Skeletal muscle tissue (tissue), 4 donors: Measurements from ENCODE around the gene ZNF385D. TPM values are rescaled to one million over a fixed set of nuclear protein-coding genes. Genes with fewer than 3 reads are reported as not detected.

Experiments
- H3K27ac ChIP-seq: one replicate; pipeline ENCODE4 v1.7.0; 2013; ENCODE audit warnings: mild to moderate bottlenecking, low read depth, low read length, inconsistent platforms
- H3K27me3 ChIP-seq, 3 donors: one replicate each; pipeline ENCODE4 v1.7.0; 2013; ENCODE audit warnings: low read length in 3 of 3; ENCODE audit not compliant: control insufficient read depth in 3 of 3, insufficient read depth in 3 of 3
- H3K36me3 ChIP-seq, 3 donors: one replicate each; pipeline ENCODE4 v1.7.0; 2013; ENCODE audit warnings: low read length in 3 of 3; ENCODE audit not compliant: control insufficient read depth in 3 of 3, insufficient read depth in 3 of 3
- H3K4me1 ChIP-seq, 3 donors: one replicate each; pipeline ENCODE4 v1.7.0; 2013; ENCODE audit warnings: low read length in 3 of 3, mild to moderate bottlenecking in 3 of 3; ENCODE audit not compliant: control insufficient read depth in 3 of 3, insufficient read depth in 3 of 3
- H3K4me3 ChIP-seq, 3 donors: one replicate each; pipeline ENCODE4 v1.7.0; 2013; ENCODE audit warnings: low read length in 3 of 3
- H3K9ac ChIP-seq, 3 donors: one replicate each; pipeline ENCODE4 v1.7.0; 2013; ENCODE audit warnings: low read length in 3 of 3, mild to moderate bottlenecking in 3 of 3, moderate library complexity in 2 of 3, low read depth in 1 of 3
- H3K9me3 ChIP-seq, 3 donors: one replicate each; pipeline ENCODE4 v1.7.0; 2013; ENCODE audit warnings: low read length in 3 of 3; ENCODE audit not compliant: control insufficient read depth in 3 of 3
- total RNA-seq: library from RNA; depleted of rRNA; stranded (reverse); fragments of >200 nt; gene quantifications from one replicate; pipeline ENCODE4 v1.2.3, GENCODE V29; 2014
- donor health status: Osteomylitis.

Gene ZNF385D
- total RNA-seq, 1 donor from 2014 or later: 9.4 TPM

DNA sequence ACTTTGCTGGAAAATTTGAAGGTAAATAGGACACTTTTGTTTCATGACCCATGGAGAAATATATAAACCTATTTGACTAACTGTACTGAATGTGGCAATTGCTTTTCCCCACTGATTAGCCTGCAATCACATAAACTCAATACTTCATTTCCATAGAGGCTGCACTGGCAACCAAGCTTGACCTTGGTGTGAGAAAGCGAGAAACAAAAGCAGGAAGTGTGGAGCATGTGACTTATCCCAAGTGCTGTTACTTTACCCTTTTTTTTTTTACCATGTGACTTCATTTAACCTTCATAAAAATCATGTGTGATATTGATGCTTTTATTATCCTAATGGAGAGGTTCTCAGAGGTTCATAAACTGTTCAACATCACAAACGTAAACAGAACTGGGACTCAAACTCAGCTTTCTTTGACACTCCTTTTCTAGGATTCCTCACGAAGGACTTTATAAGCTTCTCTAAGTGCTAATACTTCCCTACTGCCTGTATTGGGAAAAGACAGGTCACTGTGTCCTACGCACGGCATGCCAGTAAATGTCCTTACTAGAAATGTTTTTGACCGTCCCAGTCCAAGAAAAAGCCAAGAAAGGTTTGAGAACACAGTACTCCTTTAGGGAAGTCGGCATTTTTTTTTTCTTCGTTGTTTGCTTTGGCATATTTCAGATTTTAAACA, 34.9 kb upstream of the ZNF385D start:
- no peaks in the 10 kb centered on the region for H3K27me3 ChIP-seq
- H3K27ac ChIP-seq: peak overlapping the region; percentile 60
- H3K4me3 ChIP-seq: no peak overlapping the region
- no peak overlapping the region for H3K9ac ChIP-seq
- peaks cover 0 to 6% (median 2%) of the 10 kb centered on the region in 3 donors for H3K4me1 ChIP-seq
- H3K36me3 ChIP-seq: no peaks in the 10 kb centered on the region
- no peaks in the 10 kb centered on the region for H3K9me3 ChIP-seq

DNA sequence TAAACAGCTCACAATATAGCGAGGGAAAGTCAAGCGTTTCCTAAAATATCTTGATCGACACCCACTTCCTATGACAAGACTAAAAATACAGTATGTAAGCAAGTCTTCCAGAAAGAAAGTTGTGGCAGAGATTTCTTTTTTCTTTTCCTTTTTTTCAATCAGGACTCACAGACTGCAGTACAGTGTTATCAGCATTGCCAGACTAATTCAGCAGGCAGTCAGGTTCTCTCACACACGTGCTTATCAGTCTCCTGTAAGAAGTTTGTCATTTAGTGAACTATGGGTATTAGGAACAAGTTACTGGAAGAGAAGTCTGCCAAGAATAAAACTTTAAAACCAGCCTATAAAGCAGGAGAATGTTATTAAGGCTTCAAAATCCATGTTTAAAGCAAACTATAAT, 32.8 kb upstream of the ZNF385D start:
- Histone ChIP-seq H3K27me3 (no peaks in the 10 kb centered on the region), H3K9ac (no peak overlapping the region), H3K36me3 (no peaks in the 10 kb centered on the region), H3K9me3 (no peaks in the 10 kb centered on the region), H3K4me3 (no peak overlapping the region), H3K4me1 (peaks cover 0 to 3% (median 2%) of the 10 kb centered on the region in 3 donors), H3K27ac (no peak overlapping the region)

DNA sequence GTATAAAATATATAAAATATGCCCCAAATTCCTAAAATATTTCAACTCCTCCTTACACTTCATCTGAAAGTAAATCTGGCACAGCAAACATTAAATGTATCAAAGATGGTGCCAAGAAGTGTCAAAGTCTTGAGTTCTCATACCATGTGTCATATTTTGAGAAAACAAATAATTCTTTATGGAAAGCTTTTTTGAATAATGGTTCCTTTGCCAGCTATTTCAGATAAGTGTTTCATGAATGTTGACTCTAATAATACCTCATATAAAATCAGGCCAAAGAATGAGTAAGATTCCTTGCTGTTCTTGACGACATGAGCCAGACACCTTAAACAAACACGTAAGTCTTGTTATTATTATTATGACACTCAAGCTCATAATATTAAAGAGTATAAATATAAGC, 30.3 kb upstream of the ZNF385D start:
- no peak overlapping the region for H3K4me3 ChIP-seq
- no peaks in the 10 kb centered on the region for H3K36me3 ChIP-seq
- H3K27ac ChIP-seq: no peak overlapping the region
- H3K27me3 ChIP-seq: no peaks in the 10 kb centered on the region
- no peak overlapping the region for H3K9ac ChIP-seq
- peaks cover 0 to 3% (median 2%) of the 10 kb centered on the region in 3 donors for H3K4me1 ChIP-seq
- H3K9me3 ChIP-seq: no peaks in the 10 kb centered on the region

GRCh38 chr3:21779909-21780308, 28.9 kb upstream of the ZNF385D start:
- Histone ChIP-seq H3K27me3 (no peaks in the 10 kb centered on the region), H3K4me1 (peaks cover 0 to 3% (median 2%) of the 10 kb centered on the region in 3 donors), H3K9me3 (no peaks in the 10 kb centered on the region), H3K36me3 (no peaks in the 10 kb centered on the region), H3K4me3 (no peak overlapping the region), H3K27ac (no peak overlapping the region), H3K9ac (no peak overlapping the region)

DNA sequence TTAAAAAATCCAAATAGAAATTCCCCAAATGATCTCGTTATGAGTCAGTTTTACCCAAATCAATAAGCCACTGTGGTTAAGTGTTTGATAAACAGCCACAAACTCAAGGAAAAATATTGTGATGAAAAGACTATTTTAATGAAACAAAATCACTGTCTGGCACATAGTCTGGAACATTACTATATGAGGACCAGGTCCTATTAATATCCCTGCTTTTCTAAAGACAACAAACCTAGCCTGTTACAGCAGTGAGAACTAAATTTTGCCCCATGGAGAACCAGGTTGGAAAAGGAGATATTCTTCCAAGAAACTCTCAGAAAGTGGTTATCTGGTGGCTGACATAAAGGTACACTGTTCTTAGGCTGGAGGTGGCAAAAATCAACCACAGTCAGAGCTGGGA, 27.7 kb upstream of the ZNF385D start:
- no peaks in the 10 kb centered on the region for H3K9me3 ChIP-seq

GRCh38 chr3:21777821-21778220, 26.8 kb upstream of the ZNF385D start:
- Histone ChIP-seq H3K9ac (no peak overlapping the region), H3K27ac (no peak overlapping the region), H3K4me1 (no peaks in the 10 kb centered on the region), H3K27me3 (no peaks in the 10 kb centered on the region), H3K36me3 (no peaks in the 10 kb centered on the region), H3K9me3 (no peaks in the 10 kb centered on the region), H3K4me3 (no peak overlapping the region)

More for the DNA sequence above, 27.7 kb upstream of the ZNF385D start:
- no peak overlapping the region for H3K4me3 ChIP-seq
- no peak overlapping the region for H3K9ac ChIP-seq
- H3K27me3 ChIP-seq: no peaks in the 10 kb centered on the region
- H3K36me3 ChIP-seq: no peaks in the 10 kb centered on the region
- peak overlapping the region; percentile 32 for H3K27ac ChIP-seq
- peaks cover 0 to 3% (median 2%) of the 10 kb centered on the region in 3 donors for H3K4me1 ChIP-seq

GRCh38 chr3:21766002-21766401, 15.0 kb upstream of the ZNF385D start:
- Histone ChIP-seq H3K27me3 (no peaks in the 10 kb centered on the region), H3K36me3 (no peaks in the 10 kb centered on the region), H3K9ac (no peak overlapping the region), H3K9me3 (no peaks in the 10 kb centered on the region), H3K4me3 (no peak overlapping the region), H3K4me1 (no peaks in the 10 kb centered on the region), H3K27ac (no peak overlapping the region)

DNA sequence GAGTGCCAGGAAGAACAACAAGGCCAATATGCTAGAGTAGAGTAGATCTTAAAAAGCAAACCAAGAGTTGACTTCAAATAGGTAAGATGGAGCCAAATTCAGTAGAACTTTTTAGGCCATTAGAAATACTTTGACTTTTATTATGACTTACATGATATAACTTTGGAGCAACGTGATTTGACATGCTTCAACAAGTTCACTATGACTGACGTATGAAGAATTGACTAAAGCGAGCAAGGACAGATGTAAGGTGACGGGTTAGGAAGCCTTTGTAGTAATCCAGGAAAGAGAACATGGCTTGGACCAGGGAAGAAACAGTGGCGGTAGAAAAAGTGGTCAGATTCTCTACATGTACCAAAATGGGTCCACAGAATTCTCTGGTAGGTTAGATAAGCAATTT, 4.9 kb upstream of the ZNF385D start:
- no peak overlapping the region for H3K4me3 ChIP-seq
- H3K9ac ChIP-seq: no peak overlapping the region
- no peaks in the 10 kb centered on the region for H3K9me3 ChIP-seq
- no peaks in the 10 kb centered on the region for H3K36me3 ChIP-seq
- no peaks in the 10 kb centered on the region for H3K27me3 ChIP-seq
- no peak overlapping the region for H3K27ac ChIP-seq
- peaks cover 0 to 5% (median 0%) of the 10 kb centered on the region in 3 donors for H3K4me1 ChIP-seq

GRCh38 chr3:21754839-21755238, 3.8 kb upstream of the ZNF385D start:
- H3K27me3 ChIP-seq: no peaks in the 10 kb centered on the region
- no peak overlapping the region for H3K9ac ChIP-seq
- H3K4me1 ChIP-seq: peaks cover 0 to 10% (median 7%) of the 10 kb centered on the region in 3 donors
- no peak overlapping the region for H3K4me3 ChIP-seq
- no peaks in the 10 kb centered on the region for H3K36me3 ChIP-seq
- no peak overlapping the region for H3K27ac ChIP-seq
- H3K9me3 ChIP-seq: no peaks in the 10 kb centered on the region

DNA sequence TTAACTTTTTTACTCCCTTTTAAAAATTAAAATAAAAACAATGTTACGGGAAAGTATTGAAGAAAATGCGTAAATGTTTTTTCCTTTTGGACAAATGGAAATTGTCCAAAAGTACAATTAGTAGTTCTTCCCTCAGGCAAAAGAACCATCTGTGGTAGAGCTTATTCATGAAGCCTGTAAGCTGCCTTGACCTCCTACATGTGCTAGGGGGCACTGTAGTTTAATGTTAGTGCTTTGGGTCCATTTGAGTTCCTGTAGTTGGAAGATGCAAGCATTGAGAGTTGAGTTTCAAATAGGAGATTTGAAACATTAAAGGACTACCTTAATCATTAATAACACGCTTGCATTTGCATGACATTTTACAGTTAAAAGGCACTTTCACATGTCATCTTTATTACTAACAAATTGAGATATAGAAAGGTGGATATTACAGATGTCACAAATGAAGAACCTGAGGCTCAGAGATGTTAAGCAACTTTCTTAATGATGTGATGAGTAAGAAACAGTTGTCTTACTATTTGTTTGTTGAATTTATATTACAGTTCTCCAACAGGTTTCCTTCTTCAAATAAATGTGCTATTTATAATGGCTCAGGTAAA, 1.8 kb upstream of the ZNF385D start:
- no peak overlapping the region for H3K4me3 ChIP-seq
- H3K9ac ChIP-seq: no peak overlapping the region
- H3K9me3 ChIP-seq: no peaks in the 10 kb centered on the region
- H3K27me3 ChIP-seq: no peaks in the 10 kb centered on the region
- no peaks in the 10 kb centered on the region for H3K36me3 ChIP-seq
- H3K4me1 ChIP-seq: peaks cover 0 to 11% (median 8%) of the 10 kb centered on the region in 3 donors
- H3K27ac ChIP-seq: no peak overlapping the region
